AG08396 (cell line): ENCODE data around the gene AK5.

Source experiments
- DNase-seq: peaks from one replicate; pipeline ENCODE4 v3.0.0; 2012; ENCODE audit warnings: low spot score, mixed read lengths

The AK5 gene, protein sequence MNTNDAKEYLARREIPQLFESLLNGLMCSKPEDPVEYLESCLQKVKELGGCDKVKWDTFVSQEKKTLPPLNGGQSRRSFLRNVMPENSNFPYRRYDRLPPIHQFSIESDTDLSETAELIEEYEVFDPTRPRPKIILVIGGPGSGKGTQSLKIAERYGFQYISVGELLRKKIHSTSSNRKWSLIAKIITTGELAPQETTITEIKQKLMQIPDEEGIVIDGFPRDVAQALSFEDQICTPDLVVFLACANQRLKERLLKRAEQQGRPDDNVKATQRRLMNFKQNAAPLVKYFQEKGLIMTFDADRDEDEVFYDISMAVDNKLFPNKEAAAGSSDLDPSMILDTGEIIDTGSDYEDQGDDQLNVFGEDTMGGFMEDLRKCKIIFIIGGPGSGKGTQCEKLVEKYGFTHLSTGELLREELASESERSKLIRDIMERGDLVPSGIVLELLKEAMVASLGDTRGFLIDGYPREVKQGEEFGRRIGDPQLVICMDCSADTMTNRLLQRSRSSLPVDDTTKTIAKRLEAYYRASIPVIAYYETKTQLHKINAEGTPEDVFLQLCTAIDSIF

DNA sequence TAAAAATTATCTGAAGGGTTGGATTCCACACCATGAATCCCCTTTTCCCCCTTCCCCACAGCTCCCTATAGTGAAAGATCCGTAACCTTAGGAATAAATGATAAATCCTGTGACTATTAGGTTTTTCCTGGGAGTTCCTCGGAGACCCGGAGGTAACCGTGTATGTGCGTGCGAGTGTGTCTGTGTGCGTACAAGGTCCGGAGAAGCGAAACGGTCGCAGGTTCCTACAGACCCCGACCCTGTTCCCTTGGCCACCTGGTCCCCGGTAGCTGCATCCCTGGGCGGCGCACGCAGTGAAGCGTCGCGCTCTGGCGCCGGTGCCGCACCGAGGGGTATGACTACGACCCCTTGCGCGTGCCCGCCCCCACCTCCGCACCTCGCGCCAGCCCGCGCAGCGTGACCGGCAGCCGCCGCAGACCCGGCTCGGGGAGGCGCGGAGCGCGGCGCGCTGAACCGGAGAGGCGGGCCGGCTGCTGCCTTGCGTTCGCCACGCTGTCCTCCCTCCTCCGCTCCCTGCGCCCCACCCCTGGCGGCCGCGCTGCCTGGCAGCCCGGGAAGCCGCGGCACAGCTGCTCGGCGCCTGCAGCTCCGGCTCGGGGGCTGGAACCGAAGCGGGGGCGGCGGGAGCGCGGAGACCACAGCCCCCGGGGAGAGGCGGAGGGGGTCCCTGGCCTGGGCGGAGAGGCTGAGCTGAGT is at the start of gene AK5:
AK5 (plus strand) TSS at position 529 of the 696 bp plus-strand sequence. CDS start 295 bp downstream, outside the sequence.
- peak; percentile 89 for DNase-seq

DNA sequence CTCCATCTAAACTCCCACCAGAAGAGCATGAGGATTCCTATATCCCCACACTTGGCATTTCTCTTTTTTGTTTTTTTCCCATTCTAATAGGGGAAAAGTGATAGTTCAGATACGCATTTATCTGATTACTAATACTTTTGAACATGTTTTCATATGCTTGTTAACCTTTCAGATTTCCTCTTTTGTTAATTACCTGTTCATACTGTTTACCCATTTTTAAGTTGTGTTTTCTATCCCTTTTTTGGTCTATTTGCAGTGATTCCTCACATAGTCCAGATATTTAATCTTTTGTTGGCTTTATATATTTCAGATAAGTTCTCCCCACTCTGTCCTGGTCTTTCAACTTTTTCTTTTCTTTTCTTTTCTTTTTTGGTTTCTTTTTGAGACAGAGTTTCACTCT is 49.0 kb upstream of the AK5 start:
- DNase-seq = no peak

DNA sequence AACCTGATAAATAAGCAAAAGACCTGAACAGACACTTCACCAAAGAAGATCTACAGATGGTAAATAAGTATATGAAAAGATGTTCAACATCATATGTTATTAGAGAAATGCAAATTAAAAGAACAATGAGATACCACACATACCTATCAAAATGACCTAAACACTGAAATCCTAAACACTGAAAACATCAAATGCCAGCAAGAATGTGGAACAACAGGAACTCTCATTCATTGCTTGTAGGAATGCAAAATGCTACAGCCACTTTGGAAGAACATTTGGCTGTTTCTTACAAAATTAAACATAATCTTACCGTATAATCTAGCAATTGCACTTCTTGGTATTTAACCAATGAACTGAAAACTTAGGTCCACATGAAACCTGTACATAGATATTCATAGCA is 47.7 kb upstream of the AK5 start:
- DNase-seq = no peak

DNA sequence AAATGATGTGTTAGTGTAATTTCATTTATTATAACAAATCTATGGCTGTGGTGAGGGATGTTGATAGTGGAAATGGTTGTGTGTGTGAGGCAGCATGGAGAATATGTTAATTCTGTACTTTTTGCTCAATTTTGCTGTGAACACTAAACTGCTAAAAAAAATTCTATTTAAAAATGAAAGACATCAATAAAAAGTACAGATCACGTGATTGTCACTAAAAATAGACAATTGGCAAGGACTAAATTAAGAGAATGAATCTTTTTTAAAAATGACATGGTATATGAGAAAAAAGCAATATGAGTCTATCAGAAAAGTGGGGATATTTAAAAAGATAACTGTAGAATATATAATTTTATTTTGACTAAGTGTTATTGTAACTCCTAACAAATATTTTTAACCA is 46.9 kb upstream of the AK5 start:
- no peak for DNase-seq

DNA sequence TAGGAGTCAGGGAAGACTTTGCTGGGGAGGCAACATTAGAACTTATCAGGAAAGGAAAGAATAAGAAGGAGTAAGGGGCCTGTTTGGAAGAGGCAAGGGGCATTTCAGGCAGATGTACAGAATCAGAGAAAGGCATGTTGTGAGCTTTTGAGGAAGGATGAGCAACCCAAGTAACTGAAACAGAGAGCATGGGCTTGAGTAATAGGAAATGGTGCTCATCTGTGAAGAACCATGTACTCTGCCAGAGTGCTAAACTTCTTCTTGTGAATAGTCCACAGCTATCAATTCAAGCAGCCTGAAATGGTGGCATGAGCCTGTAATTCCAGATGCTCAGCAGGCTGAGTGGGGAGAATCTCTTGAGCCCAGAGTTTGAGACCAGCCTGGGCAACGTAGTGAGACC is 43.4 kb upstream of the AK5 start:
- DNase-seq = no peak

DNA sequence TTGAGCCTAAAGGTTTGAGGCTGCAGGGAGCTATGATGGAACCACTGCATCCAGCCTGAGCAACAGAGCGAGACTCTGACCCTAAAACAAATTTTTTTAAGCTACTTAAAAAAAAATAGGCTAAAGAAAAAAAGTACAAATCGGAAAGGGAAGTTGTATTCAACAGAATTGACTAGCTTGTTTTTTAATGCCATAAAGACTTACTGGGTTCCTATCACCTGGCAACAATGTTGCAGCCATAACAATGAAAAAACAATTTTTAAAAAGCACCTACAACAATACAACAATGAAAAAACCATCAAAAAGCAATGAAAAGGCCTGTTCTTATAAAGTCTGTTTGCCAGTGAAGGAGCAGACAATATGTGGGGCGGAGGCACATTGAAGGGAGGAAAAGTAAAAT is 42.5 kb upstream of the AK5 start:
- no peak for DNase-seq

DNA sequence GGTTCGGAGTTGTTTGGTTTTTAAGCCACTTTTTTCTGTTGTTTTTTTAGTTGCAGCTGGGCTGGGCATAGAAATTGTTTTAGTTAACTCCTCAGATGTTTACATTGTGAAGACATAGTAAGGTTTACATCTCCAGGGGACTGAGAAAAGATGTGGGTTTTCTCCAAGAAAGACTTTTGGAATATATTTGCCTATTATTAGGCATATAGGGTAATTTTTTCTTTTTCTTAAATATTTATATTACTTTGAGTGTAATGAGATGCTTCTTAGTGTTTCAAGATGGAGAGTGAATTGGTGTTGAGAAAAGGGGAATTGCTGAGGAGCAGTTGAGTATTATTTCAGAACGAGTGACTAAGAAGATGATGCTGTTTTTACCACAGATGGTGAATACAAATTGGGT is 36.0 kb upstream of the AK5 start:
- DNase-seq = peak; percentile 5

DNA sequence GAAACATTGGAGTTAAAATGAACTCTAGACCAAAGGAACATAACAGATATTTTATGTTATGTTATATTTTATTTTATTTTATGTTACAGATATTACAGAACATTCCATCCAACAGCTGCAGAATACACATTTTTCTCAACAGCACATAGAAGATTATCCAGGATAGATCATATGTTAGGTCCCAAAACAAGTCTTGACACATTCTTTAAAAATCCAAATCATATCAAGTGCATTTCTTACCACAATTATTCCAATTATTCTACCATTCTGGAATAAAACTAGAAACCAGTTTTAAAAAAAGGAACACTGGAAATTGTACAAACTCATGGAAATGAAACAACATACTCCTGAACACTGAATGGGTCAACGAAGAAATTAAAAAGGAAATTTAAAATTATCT is 31.7 kb upstream of the AK5 start:
- DNase-seq = no peak

DNA sequence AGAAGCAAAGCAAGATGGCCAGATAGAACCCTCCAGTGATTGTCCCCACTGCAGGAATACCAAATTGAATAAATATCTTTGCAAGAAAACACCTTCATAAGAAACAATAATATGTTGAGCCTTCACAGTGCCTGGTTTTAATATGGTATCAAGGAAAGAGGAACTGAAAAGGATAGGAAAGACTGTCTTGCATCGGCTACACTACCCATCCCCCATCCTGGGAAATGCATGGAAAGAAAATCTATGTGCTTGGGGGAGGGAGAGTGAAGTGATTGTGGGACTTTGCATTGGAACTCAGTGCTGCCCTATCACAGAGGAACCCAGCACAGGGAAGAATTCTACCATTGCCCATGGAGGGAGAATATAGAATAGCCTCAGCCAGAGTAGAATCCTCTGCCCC is 28.6 kb upstream of the AK5 start:
- DNase-seq = no peak

DNA sequence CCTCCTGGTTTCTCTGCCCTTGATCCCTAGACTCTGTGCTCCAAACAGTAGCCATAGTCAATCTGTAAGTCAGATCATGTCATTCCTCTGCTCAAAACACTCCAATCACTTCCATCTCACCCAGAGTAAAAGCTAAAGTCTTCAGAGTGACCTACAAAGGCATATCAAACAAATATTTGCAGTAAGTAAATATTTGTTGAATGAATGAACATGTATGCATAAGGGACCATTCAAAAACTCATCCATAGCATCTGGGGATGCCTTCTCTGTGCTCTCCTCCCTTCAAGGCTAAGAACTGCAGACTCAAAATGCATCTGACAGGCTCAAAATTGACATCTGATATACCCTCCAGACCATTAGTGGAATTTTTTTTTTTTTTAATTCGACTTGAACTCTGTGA is 18.1 kb upstream of the AK5 start:
- no peak for DNase-seq

DNA sequence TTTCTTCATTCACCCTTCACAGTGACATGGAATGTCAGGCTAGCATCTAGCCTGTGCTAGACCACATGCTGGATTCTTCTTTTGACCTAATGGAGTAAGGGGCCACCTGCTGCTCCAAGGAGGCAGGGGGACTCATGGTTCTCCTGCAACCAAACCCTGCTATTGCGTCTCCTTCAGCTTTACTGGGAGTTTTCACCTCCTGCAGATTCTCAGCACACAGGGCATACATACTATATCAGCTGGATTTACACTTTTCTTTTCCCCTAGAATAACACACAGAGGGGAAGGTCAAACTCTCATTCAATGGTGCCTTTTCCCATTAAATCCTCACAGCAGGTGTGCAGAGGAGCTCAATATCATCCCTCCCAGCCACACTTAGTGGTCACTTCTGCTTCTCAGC is 16.6 kb upstream of the AK5 start:
- no peak for DNase-seq

DNA sequence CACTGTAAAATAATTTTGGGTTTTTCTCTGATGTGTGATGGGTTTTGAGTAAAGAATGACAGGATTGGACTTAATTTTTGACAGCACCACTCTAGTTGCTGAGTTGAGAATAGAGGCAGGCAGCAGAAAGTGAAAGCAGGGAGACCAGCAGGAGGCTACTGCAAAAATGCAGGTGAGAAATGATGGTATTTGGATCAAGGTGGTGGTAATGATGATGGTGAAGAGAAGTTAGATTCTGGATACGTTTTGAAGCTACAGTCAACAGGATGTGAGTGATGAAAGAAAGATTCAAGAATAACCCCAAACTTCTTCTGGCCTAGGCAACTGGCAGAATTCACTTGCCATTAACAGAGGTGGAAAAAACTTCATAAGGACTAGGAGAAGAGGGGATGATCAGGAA is 14.8 kb upstream of the AK5 start:
- no peak for DNase-seq

DNA sequence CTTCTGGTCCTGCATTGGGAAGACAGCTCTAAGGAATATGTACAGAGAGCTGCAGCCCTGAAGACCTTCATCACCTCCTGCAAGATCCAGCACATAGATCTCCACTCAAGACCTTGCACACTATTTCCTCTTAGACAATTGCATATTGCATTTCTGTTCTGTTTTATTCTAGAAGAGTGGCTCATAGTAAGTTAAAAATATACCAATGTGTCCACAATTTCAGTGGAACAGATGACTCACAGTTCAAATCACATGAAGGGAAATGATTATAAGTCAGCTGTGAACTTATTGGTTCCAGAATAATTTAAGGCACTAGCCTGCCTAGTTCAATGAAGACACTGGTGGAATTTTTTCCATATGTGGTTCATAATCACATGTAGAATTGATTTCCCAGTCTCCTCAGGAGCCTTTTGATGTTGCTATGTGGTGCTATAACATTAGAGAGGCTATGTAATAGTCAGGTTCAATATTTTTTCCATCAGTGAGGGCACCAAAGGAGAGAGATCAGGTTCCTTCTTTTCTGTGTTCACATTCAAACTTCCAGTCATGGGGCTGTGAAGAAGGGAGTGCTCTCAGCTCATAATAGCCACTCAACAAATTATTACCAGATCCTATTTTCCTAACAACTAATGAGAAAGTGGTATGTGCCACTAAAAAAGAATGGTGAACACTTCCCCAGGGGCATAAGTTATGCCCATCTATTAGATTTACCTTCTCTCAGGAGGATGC is 9.8 kb upstream of the AK5 start:
- DNase-seq = peak; percentile 29

DNA sequence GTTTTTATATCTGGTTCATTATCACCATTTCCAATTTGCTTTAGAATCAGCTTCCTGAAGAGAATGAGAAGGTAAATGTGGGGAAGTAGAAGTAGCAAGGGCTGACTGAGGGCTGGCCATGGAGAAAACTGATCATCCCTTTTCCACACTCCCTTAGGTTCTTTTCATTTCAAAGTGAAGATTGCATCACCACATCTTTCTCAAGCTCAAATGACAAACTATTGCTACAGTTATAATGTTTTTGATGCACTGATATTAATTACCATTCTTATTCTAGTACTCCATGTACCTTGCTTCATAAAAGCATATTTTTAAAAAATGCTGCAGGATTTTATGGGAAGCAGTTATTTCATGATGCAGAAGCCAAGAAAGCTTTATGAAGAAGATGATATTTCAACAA is 7.9 kb upstream of the AK5 start:
- no peak for DNase-seq

DNA sequence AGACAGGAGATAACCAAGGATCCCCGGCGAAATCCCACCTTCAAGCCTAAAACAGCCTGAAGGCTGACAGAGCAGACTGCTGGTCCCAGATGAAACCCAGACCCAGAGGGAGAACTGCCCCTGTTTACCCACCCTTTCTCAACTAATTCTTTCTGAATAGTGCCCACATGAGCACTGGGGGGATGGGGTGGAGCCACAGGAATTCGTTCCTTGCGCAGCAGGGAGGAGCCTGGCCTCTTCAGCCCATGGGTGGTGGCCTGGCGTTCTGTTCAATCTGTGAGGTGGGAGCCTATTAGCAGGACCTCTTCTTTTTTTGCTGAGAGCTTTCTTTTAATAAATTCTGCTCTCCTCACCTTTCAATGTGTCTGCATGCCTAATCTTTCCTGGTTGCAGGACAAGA is 6.6 kb upstream of the AK5 start:
- DNase-seq = no peak

DNA sequence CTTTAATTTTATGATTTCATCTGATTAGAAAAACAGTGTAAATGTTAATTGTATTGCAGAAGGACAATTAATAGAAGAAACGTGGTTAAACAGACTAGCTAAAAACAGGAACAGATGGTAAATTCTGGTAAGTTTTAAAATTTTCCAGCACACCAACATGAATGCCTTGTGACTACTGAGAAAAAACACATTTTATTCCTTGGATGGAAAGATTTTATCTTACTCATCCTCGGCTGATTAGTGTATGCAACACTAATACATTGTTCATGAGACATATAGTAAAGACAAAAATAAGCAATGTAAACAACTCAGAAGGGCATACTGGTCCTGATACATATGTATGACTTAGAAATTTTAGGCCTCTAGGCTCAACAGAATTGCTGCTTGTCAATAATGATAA is 4.9 kb upstream of the AK5 start:
- DNase-seq = no peak

DNA sequence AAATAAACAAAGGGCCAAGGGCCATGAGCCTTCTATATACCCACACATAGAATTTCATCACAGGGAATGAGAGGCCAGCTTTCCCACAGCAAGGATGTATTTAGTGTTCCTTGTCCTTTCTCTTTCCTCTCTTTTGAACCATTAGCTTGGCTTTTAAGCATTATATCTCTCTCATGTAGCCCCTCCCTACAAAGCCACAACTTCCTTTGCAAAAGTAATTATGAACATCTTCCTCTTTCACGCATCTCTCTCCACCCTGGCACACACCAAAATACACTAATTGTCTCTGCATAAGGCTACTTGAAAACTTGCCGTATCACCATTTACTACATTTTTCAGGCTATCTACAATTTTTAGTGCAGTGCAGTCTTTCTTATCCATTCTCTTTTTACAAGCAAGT is 1.9 kb upstream of the AK5 start:
- no peak for DNase-seq

DNA sequence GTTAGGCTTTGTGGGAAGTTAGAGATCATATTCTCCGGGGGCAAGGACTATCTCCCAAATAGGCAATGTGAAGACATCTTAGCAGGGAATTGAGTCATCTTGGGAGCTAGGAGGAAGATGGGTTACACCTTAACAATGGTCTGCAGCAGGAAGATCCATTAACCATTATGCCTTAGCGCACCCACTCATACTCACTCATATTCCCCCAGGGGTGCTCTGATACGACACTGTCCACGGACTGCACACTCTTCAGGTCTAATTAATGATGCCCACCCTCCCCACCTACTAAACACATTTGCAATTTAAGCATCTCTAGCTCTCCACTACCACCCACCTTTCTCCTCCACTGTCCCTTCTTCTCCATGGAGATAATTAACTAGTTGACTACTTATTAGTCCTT is 857 bp upstream of the AK5 start:
- no peak for DNase-seq

DNA sequence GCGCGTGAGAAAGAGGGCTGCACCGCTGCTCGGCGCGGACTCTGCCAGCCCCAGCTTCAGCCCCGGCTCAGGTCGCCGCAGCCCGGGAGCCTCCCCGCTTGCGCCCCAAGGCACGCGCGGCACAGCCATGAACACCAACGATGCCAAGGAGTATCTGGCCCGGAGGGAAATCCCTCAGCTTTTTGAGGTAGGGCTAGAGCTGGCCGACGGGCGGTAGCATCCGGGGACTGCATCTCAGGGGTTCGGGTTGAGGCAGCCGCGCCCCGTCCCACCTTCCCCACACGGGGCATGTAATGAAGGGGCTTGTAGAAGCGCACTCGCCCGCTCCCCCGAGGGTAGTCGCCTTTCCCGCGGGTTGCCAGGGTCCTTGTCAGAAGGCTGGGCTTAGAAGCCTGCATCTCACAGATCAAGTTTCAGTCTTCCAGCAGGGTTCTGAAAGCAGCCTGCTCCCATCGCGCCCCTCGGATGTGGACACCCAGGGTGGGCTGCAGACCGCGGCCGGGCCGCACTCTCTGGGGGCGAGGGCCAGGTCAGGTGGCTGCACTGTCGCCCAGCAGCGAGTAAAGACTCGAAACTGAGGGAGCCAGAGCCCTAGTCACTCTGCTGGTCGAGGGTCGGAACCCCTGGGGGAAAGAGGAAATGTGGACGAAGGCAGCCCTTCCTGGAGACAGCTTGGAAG is 507 bp downstream of the AK5 start:
- peak; percentile 81 for DNase-seq

DNA sequence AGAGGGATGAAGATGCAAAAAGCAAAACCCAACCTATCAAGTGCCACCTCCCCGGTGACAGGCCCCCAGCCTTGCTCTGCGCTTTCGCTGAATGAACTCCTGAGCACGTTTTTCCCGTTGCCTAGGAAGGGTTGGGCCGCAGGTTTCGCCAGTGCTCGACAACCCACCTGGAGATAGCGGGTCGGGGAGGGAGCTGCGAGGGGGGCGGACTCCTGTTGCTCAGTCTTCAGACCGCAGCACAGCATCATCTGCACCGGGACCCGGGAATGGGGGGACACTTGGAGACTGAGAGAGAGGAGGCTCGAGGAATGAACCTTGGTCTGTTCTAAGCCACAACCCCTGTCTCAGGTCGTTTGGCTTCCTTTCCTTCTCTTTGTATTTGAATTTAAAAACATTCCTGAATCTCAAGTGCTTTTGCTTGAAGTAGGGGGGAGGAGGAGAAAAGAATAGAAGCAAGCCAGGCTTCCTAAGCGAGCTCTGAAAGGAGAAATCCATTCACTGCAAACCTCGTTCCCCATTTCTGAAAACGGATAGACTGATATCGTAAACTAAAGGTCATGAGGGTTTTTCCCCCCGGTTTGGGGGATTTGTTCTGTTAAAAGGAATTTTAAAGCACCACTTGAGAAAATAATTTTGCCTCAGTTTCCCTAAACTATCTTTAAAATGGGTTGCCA is 1.2 kb downstream of the AK5 start:
- peak; percentile 29 for DNase-seq

DNA sequence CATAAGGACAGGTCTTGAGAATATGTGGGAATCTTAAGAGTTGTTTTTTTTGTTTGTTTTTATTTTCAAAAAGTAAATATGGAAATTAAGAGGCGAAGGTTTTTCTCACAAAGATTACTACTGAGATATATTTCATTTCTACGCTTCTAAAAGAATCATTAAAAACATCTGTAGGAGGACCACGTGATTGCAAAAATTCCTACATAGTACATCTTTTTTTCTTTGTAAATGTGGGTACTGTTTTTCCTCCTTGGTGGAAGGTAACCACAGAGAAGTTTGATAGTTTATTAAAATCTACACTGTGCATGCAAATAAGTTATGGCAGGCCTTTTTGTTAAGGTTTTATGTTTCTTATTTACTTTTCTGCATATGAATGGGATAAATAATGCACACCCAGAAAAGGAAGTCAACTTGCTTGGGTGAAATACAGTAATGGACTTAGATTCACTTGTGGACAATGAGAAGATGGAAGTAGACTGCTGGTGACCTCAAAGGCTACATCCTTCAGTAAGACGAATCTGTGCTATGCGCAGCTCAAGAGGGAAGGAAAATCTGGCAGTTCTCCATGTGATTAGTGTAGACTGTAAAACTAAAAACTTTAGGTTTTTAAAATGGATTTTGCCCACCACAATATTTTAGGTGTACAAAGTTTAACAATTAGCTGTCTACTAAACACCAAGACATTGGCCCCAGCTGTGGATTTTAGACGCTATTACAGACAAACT is 2.0 kb downstream of the AK5 start:
- DNase-seq = no peak
